ENCODE measurements around the gene C20orf204. TPM values are rescaled to one million over a fixed set of nuclear protein-coding genes. Genes with fewer than 3 reads are reported as not detected.

Gene C20orf204
- total RNA-seq, 1 experiment from 2014 or later = 1.1 TPM

GRCh38 chr20:64022671-64023360 is 13.2 kb upstream of the C20orf204 start:
- no peak for DNase-seq
- no peak overlapping the region for H3K4me3 ChIP-seq (ENCODE audit: insufficient read depth, low read depth, low read length)
- H3K36me3 ChIP-seq (replicated peaks; ENCODE audit: control insufficient read depth, insufficient read depth, low read length) = peaks cover 32% of the 10 kb centered on the region
- no peaks in the 10 kb centered on the region for H3K27me3 ChIP-seq (ENCODE audit: control insufficient read depth, insufficient read depth, low read length)

GRCh38 chr20:64023361-64024140 is 12.4 kb upstream of the C20orf204 start:
- Histone ChIP-seq H3K4me3 (ENCODE audit: insufficient read depth, low read depth, low read length) (no peak overlapping the region), H3K36me3 (replicated peaks; ENCODE audit: control insufficient read depth, insufficient read depth, low read length) (peaks cover 35% of the 10 kb centered on the region), H3K27me3 (ENCODE audit: control insufficient read depth, insufficient read depth, low read length) (no peaks in the 10 kb centered on the region)
- DNase-seq = no peak

GRCh38 chr20:64024141-64024990 is 11.6 kb upstream of the C20orf204 start:
- H3K4me3 ChIP-seq (ENCODE audit: insufficient read depth, low read depth, low read length) = no peak overlapping the region
- peaks cover 37% of the 10 kb centered on the region for H3K36me3 ChIP-seq (replicated peaks; ENCODE audit: control insufficient read depth, insufficient read depth, low read length)
- H3K27me3 ChIP-seq (ENCODE audit: control insufficient read depth, insufficient read depth, low read length) = no peaks in the 10 kb centered on the region
- DNase-seq = no peak

- peaks cover 33% of the 10 kb centered on the region for H3K36me3 ChIP-seq (replicated peaks; ENCODE audit: control insufficient read depth, insufficient read depth, low read length)
- DNase-seq = no peak
- no peaks in the 10 kb centered on the region for H3K27me3 ChIP-seq (ENCODE audit: control insufficient read depth, insufficient read depth, low read length)
- no peak overlapping the region for H3K4me3 ChIP-seq (ENCODE audit: insufficient read depth, low read depth, low read length)
Observed at GRCh38 chr20:64025101-64025825, 10.7 kb upstream of the C20orf204 start.

GRCh38 chr20:64025826-64026412 is 10.1 kb upstream of the C20orf204 start:
- Histone ChIP-seq H3K36me3 (replicated peaks; ENCODE audit: control insufficient read depth, insufficient read depth, low read length) (peaks cover 33% of the 10 kb centered on the region), H3K27me3 (ENCODE audit: control insufficient read depth, insufficient read depth, low read length) (no peaks in the 10 kb centered on the region), H3K4me3 (ENCODE audit: insufficient read depth, low read depth, low read length) (no peak overlapping the region)
- no peak for DNase-seq

GRCh38 chr20:64027981-64028685 is 7.8 kb upstream of the C20orf204 start:
- no peak for DNase-seq
- Histone ChIP-seq H3K4me3 (ENCODE audit: insufficient read depth, low read depth, low read length) (no peak overlapping the region), H3K36me3 (replicated peaks; ENCODE audit: control insufficient read depth, insufficient read depth, low read length) (peaks cover 36% of the 10 kb centered on the region), H3K27me3 (ENCODE audit: control insufficient read depth, insufficient read depth, low read length) (no peaks in the 10 kb centered on the region)

GRCh38 chr20:64029293-64030117 is 6.5 kb upstream of the C20orf204 start:
- Histone ChIP-seq H3K36me3 (replicated peaks; ENCODE audit: control insufficient read depth, insufficient read depth, low read length) (peaks cover 29% of the 10 kb centered on the region), H3K4me3 (ENCODE audit: insufficient read depth, low read depth, low read length) (no peak overlapping the region), H3K27me3 (ENCODE audit: control insufficient read depth, insufficient read depth, low read length) (no peaks in the 10 kb centered on the region)
- DNase-seq = no peak

- DNase-seq = no peak
- no peaks in the 10 kb centered on the region for H3K27me3 ChIP-seq (ENCODE audit: control insufficient read depth, insufficient read depth, low read length)
- H3K4me3 ChIP-seq (ENCODE audit: insufficient read depth, low read depth, low read length) = no peak overlapping the region
- peaks cover 27% of the 10 kb centered on the region for H3K36me3 ChIP-seq (replicated peaks; ENCODE audit: control insufficient read depth, insufficient read depth, low read length)
Observed at GRCh38 chr20:64030371-64031134, 5.4 kb upstream of the C20orf204 start.

- no peak for DNase-seq
- H3K36me3 ChIP-seq (replicated peaks; ENCODE audit: control insufficient read depth, insufficient read depth, low read length) = peaks cover 24% of the 10 kb centered on the region
- no peaks in the 10 kb centered on the region for H3K27me3 ChIP-seq (ENCODE audit: control insufficient read depth, insufficient read depth, low read length)
- H3K4me3 ChIP-seq (ENCODE audit: insufficient read depth, low read depth, low read length) = no peak overlapping the region
Observed at GRCh38 chr20:64031822-64032314, 4.1 kb upstream of the C20orf204 start.

GRCh38 chr20:64032706-64033624 is 3.0 kb upstream of the C20orf204 start:
- H3K36me3 ChIP-seq (replicated peaks; ENCODE audit: control insufficient read depth, insufficient read depth, low read length) = peaks cover 15% of the 10 kb centered on the region
- H3K27me3 ChIP-seq (ENCODE audit: control insufficient read depth, insufficient read depth, low read length) = peaks cover 3% of the 10 kb centered on the region
- DNase-seq = no peak
- no peak overlapping the region for H3K4me3 ChIP-seq (ENCODE audit: insufficient read depth, low read depth, low read length)

- no peak overlapping the region for H3K4me3 ChIP-seq (ENCODE audit: insufficient read depth, low read depth, low read length)
- peaks cover 10% of the 10 kb centered on the region for H3K36me3 ChIP-seq (replicated peaks; ENCODE audit: control insufficient read depth, insufficient read depth, low read length)
- peaks cover 12% of the 10 kb centered on the region for H3K27me3 ChIP-seq (ENCODE audit: control insufficient read depth, insufficient read depth, low read length)
- DNase-seq = no peak
Observed at GRCh38 chr20:64033981-64034493, 1.9 kb upstream of the C20orf204 start.

Data from H7 (cell line).